ENCODE data around the gene PRR14L. TPM values are rescaled to one million over a fixed set of nuclear protein-coding genes. Genes with fewer than 3 reads are reported as not detected.

PRR14L gene
- total RNA-seq, 1 donor from 2014 or later = 48.2 TPM

- no peak for DNase-seq (ENCODE audit: extremely low spot score, unreplicated experiment)
- no peak for TF ChIP-seq CTCF (IDR thresholded peaks at IDR 0.05)
- peaks cover 21% of the 10 kb centered on the region for H3K4me1 Mint-ChIP-seq (ENCODE audit: unreplicated experiment)
- no peak overlapping the region for H3K4me3 Mint-ChIP-seq (ENCODE audit: unreplicated experiment)
- no peaks in the 10 kb centered on the region for H3K9me3 Mint-ChIP-seq (ENCODE audit: unreplicated experiment)
- no peaks in the 10 kb centered on the region for H3K27me3 Mint-ChIP-seq (ENCODE audit: unreplicated experiment)
- no peak overlapping the region for H3K27ac Mint-ChIP-seq (ENCODE audit: unreplicated experiment)
- no peaks in the 10 kb centered on the region for H3K36me3 Mint-ChIP-seq (ENCODE audit: unreplicated experiment)
Observed at GRCh38 chr22:31659246-31659645, 90.7 kb downstream of the PRR14L start.

- H3K4me3 Mint-ChIP-seq (ENCODE audit: unreplicated experiment) = no peak overlapping the region
- H3K9me3 Mint-ChIP-seq (ENCODE audit: unreplicated experiment) = no peaks in the 10 kb centered on the region
- no peak for TF ChIP-seq CTCF (IDR thresholded peaks at IDR 0.05)
- peaks cover 10% of the 10 kb centered on the region for H3K4me1 Mint-ChIP-seq (ENCODE audit: unreplicated experiment)
- peaks cover 4% of the 10 kb centered on the region for H3K36me3 Mint-ChIP-seq (ENCODE audit: unreplicated experiment)
- H3K27me3 Mint-ChIP-seq (ENCODE audit: unreplicated experiment) = no peaks in the 10 kb centered on the region
- H3K27ac Mint-ChIP-seq (ENCODE audit: unreplicated experiment) = no peak overlapping the region
- no peak for DNase-seq (ENCODE audit: extremely low spot score, unreplicated experiment)
Observed at GRCh38 chr22:31654408-31654807, 95.5 kb downstream of the PRR14L start.

GRCh38 chr22:31653944-31654343, 96.0 kb downstream of the PRR14L start:
- no peak overlapping the region for H3K27ac Mint-ChIP-seq (ENCODE audit: unreplicated experiment)
- no peak overlapping the region for H3K4me3 Mint-ChIP-seq (ENCODE audit: unreplicated experiment)
- H3K27me3 Mint-ChIP-seq (ENCODE audit: unreplicated experiment) = no peaks in the 10 kb centered on the region
- H3K36me3 Mint-ChIP-seq (ENCODE audit: unreplicated experiment) = peaks cover 4% of the 10 kb centered on the region
- no peaks in the 10 kb centered on the region for H3K9me3 Mint-ChIP-seq (ENCODE audit: unreplicated experiment)
- peaks cover 10% of the 10 kb centered on the region for H3K4me1 Mint-ChIP-seq (ENCODE audit: unreplicated experiment)
- no peak for TF ChIP-seq CTCF (IDR thresholded peaks at IDR 0.05)
- no peak for DNase-seq (ENCODE audit: extremely low spot score, unreplicated experiment)

GRCh38 chr22:31652911-31653684, 96.8 kb downstream of the PRR14L start:
- H3K27ac Mint-ChIP-seq (ENCODE audit: unreplicated experiment) = no peak overlapping the region

More at GRCh38 chr22:31652911-31653684, 96.8 kb downstream of the PRR14L start:
- peaks cover 4% of the 10 kb centered on the region for H3K36me3 Mint-ChIP-seq (ENCODE audit: unreplicated experiment)
- H3K4me3 Mint-ChIP-seq (ENCODE audit: unreplicated experiment) = no peak overlapping the region
- no peak for DNase-seq (ENCODE audit: extremely low spot score, unreplicated experiment)
- peaks cover 10% of the 10 kb centered on the region for H3K4me1 Mint-ChIP-seq (ENCODE audit: unreplicated experiment)
- H3K9me3 Mint-ChIP-seq (ENCODE audit: unreplicated experiment) = no peaks in the 10 kb centered on the region
- no peak for TF ChIP-seq CTCF (IDR thresholded peaks at IDR 0.05)
- H3K27me3 Mint-ChIP-seq (ENCODE audit: unreplicated experiment) = no peaks in the 10 kb centered on the region

Measured in osteocyte (in vitro differentiated cells).